Islet of Langerhans (tissue), 1 donor: ENCODE measurements around the gene PHLDB2.

Source experiments
- FAIRE-seq: peaks from one replicate; lab custom pipeline; 2011; peaks lifted over from hg19 to GRCh38; lab: Jason Lieb, UNC

The PHLDB2 gene

GRCh38 chr3:111926266-111926676, 67.2 kb downstream of the PHLDB2 start:
- FAIRE-seq: no peak

GRCh38 chr3:111928613-111929012, 69.5 kb downstream of the PHLDB2 start:
- FAIRE-seq: no peak

- no peak for FAIRE-seq
Measured at GRCh38 chr3:111929484-111929883, 70.4 kb downstream of the PHLDB2 start.

- FAIRE-seq: peak; percentile 47
Measured at GRCh38 chr3:111932946-111933345, 73.9 kb downstream of the PHLDB2 start.

GRCh38 chr3:111936191-111936841, 77.3 kb downstream of the PHLDB2 start:
- peak; percentile 41 for FAIRE-seq

- peak; percentile 94 for FAIRE-seq
Measured at GRCh38 chr3:111936967-111937366, 77.9 kb downstream of the PHLDB2 start.

- FAIRE-seq: no peak
Measured at GRCh38 chr3:111937871-111938270, 78.8 kb downstream of the PHLDB2 start.

GRCh38 chr3:111939873-111940272, 80.8 kb downstream of the PHLDB2 start:
- no peak for FAIRE-seq

- peak; percentile 71 for FAIRE-seq
Measured at GRCh38 chr3:111943533-111943932, 84.5 kb downstream of the PHLDB2 start.

- FAIRE-seq: no peak
Measured at GRCh38 chr3:111944372-111944771, 85.3 kb downstream of the PHLDB2 start.

- no peak for FAIRE-seq
Measured at GRCh38 chr3:111947231-111947630, 88.2 kb downstream of the PHLDB2 start.

GRCh38 chr3:111948786-111949185, 89.7 kb downstream of the PHLDB2 start:
- no peak for FAIRE-seq

- FAIRE-seq: no peak
Measured at GRCh38 chr3:111949712-111950111, 90.6 kb downstream of the PHLDB2 start.

GRCh38 chr3:111951032-111951431, 92.0 kb downstream of the PHLDB2 start:
- FAIRE-seq: no peak

- FAIRE-seq: no peak
Measured at GRCh38 chr3:111952086-111952485, 93.0 kb downstream of the PHLDB2 start.

GRCh38 chr3:111952866-111953450, 93.9 kb downstream of the PHLDB2 start:
- FAIRE-seq: no peak

- no peak for FAIRE-seq
Measured at GRCh38 chr3:111954228-111954990, 95.3 kb downstream of the PHLDB2 start.

- FAIRE-seq: no peak
Measured at GRCh38 chr3:111955876-111956275, 96.8 kb downstream of the PHLDB2 start.

GRCh38 chr3:111956449-111956848, 97.4 kb downstream of the PHLDB2 start:
- FAIRE-seq: no peak

- FAIRE-seq: peak; percentile 30
Measured at GRCh38 chr3:111956995-111957734, 98.1 kb downstream of the PHLDB2 start.

- FAIRE-seq: no peak
Measured at GRCh38 chr3:111961461-111962164, 102.5 kb downstream of the PHLDB2 start.

GRCh38 chr3:111963424-111963823, 104.4 kb downstream of the PHLDB2 start:
- FAIRE-seq: peak; percentile 73
